ENCODE data around the gene ABCA6.
"Not testable (repeated sequence)": the region's sequence is repeated elsewhere in the genome, so short reads cannot be mapped to it uniquely, and the experiment has no call there.

Gene ABCA6

GRCh38 chr17:69142175-69142802, 594 bp upstream of the ABCA6 start:
- DNase-seq, result no peak

- no peak for DNase-seq
These were observed 7.6 kb downstream of the ABCA6 start for GRCh38 chr17:69134112-69134511.

- no peak for DNase-seq
These were observed 10.9 kb downstream of the ABCA6 start for GRCh38 chr17:69130627-69131296.

GRCh38 chr17:69123626-69124025, 18.1 kb downstream of the ABCA6 start:
- no peak for DNase-seq

GRCh38 chr17:69122065-69122464, 19.6 kb downstream of the ABCA6 start:
- no peak for DNase-seq

- DNase-seq, result no peak
These were observed 23.6 kb downstream of the ABCA6 start for GRCh38 chr17:69117855-69118784.

GRCh38 chr17:69111794-69112193, 29.9 kb downstream of the ABCA6 start:
- no peak for DNase-seq

GRCh38 chr17:69105907-69106730, 35.6 kb downstream of the ABCA6 start:
- DNase-seq, result no peak

- no peak for DNase-seq
These were observed 38.0 kb downstream of the ABCA6 start for GRCh38 chr17:69103557-69104233.

- DNase-seq, result no peak
These were observed 43.1 kb downstream of the ABCA6 start for GRCh38 chr17:69098625-69099024.

- DNase-seq, result no peak
These were observed 45.2 kb downstream of the ABCA6 start for GRCh38 chr17:69096541-69096940.

GRCh38 chr17:69093995-69094394, 47.7 kb downstream of the ABCA6 start:
- DNase-seq, result no peak

GRCh38 chr17:69093279-69093789, 48.4 kb downstream of the ABCA6 start:
- DNase-seq, result no peak

GRCh38 chr17:69090365-69090764, 51.3 kb downstream of the ABCA6 start:
- DNase-seq, result no peak

- DNase-seq, result no peak
These were observed 53.0 kb downstream of the ABCA6 start for GRCh38 chr17:69088643-69089200.

GRCh38 chr17:69086641-69087040, 55.1 kb downstream of the ABCA6 start:
- DNase-seq, result no peak

GRCh38 chr17:69084911-69085310, 56.8 kb downstream of the ABCA6 start:
- DNase-seq, result no peak

- no peak for DNase-seq
These were observed 59.0 kb downstream of the ABCA6 start for GRCh38 chr17:69082696-69083095.

- no peak for DNase-seq
These were observed 62.8 kb downstream of the ABCA6 start for GRCh38 chr17:69078864-69079263.

- DNase-seq, result no peak
These were observed 65.9 kb downstream of the ABCA6 start for GRCh38 chr17:69075823-69076222.

GRCh38 chr17:69073392-69073791, 68.3 kb downstream of the ABCA6 start:
- DNase-seq, result not testable (repeated sequence)

Measured in activated CD4-positive, CD25-positive, alpha-beta regulatory T cell (primary cell).